Keratinocyte (primary cell): Measurements from ENCODE around the gene JMJD1C. TPM values are rescaled to one million over a fixed set of nuclear protein-coding genes. Genes with fewer than 3 reads are reported as not detected.

ENCODE experiments used
- DNase-seq: peaks from one replicate; pipeline ENCODE4 v3.0.0-alpha.2; 2011; ENCODE audit warnings: low read depth, missing footprints, low spot score
- FAIRE-seq: peaks from 2 replicates; lab custom pipeline; 2011; peaks lifted over from hg19 to GRCh38; lab: Jason Lieb, UNC
- H2AFZ ChIP-seq: 2 replicates; pipeline ENCODE4 v1.6.0; 2012; ENCODE audit warnings: low read length, control low read depth, inconsistent platforms; ENCODE audit not compliant: control insufficient read depth
- H3K27ac ChIP-seq: 2 replicates; pipeline ENCODE4 v1.5.1; 2011; ENCODE audit warnings: low read length; ENCODE audit not compliant: control insufficient read depth, insufficient read depth
- H3K27me3 ChIP-seq: 3 replicates; pipeline ENCODE4 v1.6.0; 2011; ENCODE audit warnings: low read length; ENCODE audit not compliant: control insufficient read depth, insufficient read depth; ENCODE audit errors: extremely low read depth
- H3K36me3 ChIP-seq, 2 experiments: 2 replicates in 1 of 2; 3 replicates in 1 of 2; pipeline ENCODE4 v1.5.1; 2011; ENCODE audit warnings: low read length in 2 of 2, mild to moderate bottlenecking in 1 of 2; ENCODE audit not compliant: control insufficient read depth in 2 of 2, insufficient read depth in 2 of 2; ENCODE audit errors: extremely low read depth in 1 of 2
- H3K4me1 ChIP-seq: 3 replicates; pipeline ENCODE4 v1.5.1; 2011; ENCODE audit warnings: low read length; ENCODE audit not compliant: control insufficient read depth, insufficient read depth; ENCODE audit errors: extremely low read depth
- H3K4me2 ChIP-seq: 3 replicates; pipeline ENCODE4 v1.6.0; 2011; ENCODE audit warnings: low read depth, low read length; ENCODE audit not compliant: control insufficient read depth, insufficient read depth; ENCODE audit errors: extremely low read depth
- H3K4me3 ChIP-seq, 3 experiments: fragments of 200-600 bp in 1 of 3; sonication (generic) in 1 of 3; 2 replicates in 2 of 3; 3 replicates in 1 of 3; pipeline ENCODE4 v1.5.1; 2011 to 2016; ENCODE audit warnings: low read length in 3 of 3, mild to moderate bottlenecking in 3 of 3, control low read depth in 2 of 3, inconsistent platforms in 1 of 3, low read depth in 1 of 3, mixed read lengths in 1 of 3, mixed run types in 1 of 3, moderate library complexity in 1 of 3; ENCODE audit not compliant: control insufficient read depth in 2 of 3, insufficient read depth in 2 of 3; ENCODE audit errors: extremely low read depth in 1 of 3
- H3K79me2 ChIP-seq: 2 replicates; pipeline ENCODE4 v1.6.0; 2012; ENCODE audit warnings: low read length; ENCODE audit not compliant: control insufficient read depth, insufficient read depth
- H3K9ac ChIP-seq: 3 replicates; pipeline ENCODE4 v1.6.0; 2011; ENCODE audit warnings: low read length; ENCODE audit not compliant: control insufficient read depth, insufficient read depth; ENCODE audit errors: extremely low read depth
- H3K9me1 ChIP-seq: 3 replicates; pipeline ENCODE4 v1.6.0; 2011; ENCODE audit warnings: low read length; ENCODE audit not compliant: control insufficient read depth, insufficient read depth; ENCODE audit errors: extremely low read depth
- H3K9me3 ChIP-seq: 2 replicates; pipeline ENCODE4 v1.5.1; 2012; ENCODE audit warnings: low read depth, low read length; ENCODE audit not compliant: control insufficient read depth
- H4K20me1 ChIP-seq: 3 replicates; pipeline ENCODE4 v1.6.0; 2011; ENCODE audit warnings: low read length; ENCODE audit not compliant: control insufficient read depth, insufficient read depth; ENCODE audit errors: extremely low read depth
- EZH2 ChIP-seq: IDR thresholded peaks from one replicate; pipeline ENCODE4 v1.6.1; 2012; ENCODE audit warnings: inconsistent platforms, mild to moderate bottlenecking, low read length, moderate library complexity
- dilution Hi-C: fragments of 300-500 bp; cut with MboI; formaldehyde crosslinking; loops from one replicate; pipeline ENCODE4 v1.7.0; 2020; ENCODE audit warnings: low sequenced_read_pairs; ENCODE audit not compliant: extremely low pct_ligation_motif_present
- polyA plus RNA-seq, 5 experiments: library from polyadenylated mRNA; depleted of rRNA in 3 of 5; stranded (reverse) in 3 of 5; stranded (forward) in 1 of 5; unstranded in 1 of 5; fragments of >200 nt; gene quantifications; 1 replicate in 1 of 5; 2 replicates in 3 of 5; 3 replicates in 1 of 5; pipeline versions ENCODE4 v1.2.1 to v1.2.3, GENCODE V29; 2011 to 2012; ENCODE audit warnings: missing spikeins in 2 of 5, low read depth in 1 of 5, low replicate concordance in 1 of 5
- TF ChIP-seq, protein P1 (sequence below), 3 experiments: IDR thresholded peaks in 1 of 3; conservative IDR thresholded peaks in 1 of 3; optimal IDR thresholded peaks in 1 of 3; 2 replicates in 2 of 3; 3 replicates in 1 of 3; pipeline versions ENCODE3 to v1.5.1; 2011; ENCODE audit warnings: low read length in 3 of 3, mild to moderate bottlenecking in 3 of 3, moderate library complexity in 2 of 3, control low read depth in 1 of 3, inconsistent platforms in 1 of 3; ENCODE audit not compliant: insufficient read depth in 2 of 3; ENCODE audit errors: extremely low read depth in 1 of 3

JMJD1C gene
- polyA plus RNA-seq, 1 donor (not counting 4 experiments of a cell fraction or from before 2014, with no cell fraction given): 38.2 TPM

DNA sequence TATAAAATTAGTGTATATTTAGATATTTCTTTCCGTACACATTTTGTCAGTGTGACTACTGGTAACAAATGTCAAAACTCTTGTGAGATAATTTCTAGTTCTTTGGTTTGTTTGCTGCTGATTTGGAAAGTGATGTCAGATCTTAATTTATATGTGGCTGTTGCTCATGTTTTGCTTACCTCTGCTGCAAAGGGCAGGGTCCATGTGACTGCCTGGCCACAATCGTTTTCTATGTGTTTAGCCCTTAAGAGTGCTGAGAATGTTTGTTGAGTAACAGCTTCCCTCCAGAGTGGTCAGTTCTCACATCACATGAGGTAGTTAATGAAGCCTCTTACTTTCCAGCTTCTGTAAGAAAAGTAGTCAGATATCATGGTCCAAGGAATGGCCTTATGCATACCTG is 328.5 kb downstream of the JMJD1C start:
- H3K9ac ChIP-seq: no peak overlapping the region
- H3K79me2 ChIP-seq: peaks cover 87% of the 10 kb centered on the region
- TF ChIP-seq, protein P1, sequence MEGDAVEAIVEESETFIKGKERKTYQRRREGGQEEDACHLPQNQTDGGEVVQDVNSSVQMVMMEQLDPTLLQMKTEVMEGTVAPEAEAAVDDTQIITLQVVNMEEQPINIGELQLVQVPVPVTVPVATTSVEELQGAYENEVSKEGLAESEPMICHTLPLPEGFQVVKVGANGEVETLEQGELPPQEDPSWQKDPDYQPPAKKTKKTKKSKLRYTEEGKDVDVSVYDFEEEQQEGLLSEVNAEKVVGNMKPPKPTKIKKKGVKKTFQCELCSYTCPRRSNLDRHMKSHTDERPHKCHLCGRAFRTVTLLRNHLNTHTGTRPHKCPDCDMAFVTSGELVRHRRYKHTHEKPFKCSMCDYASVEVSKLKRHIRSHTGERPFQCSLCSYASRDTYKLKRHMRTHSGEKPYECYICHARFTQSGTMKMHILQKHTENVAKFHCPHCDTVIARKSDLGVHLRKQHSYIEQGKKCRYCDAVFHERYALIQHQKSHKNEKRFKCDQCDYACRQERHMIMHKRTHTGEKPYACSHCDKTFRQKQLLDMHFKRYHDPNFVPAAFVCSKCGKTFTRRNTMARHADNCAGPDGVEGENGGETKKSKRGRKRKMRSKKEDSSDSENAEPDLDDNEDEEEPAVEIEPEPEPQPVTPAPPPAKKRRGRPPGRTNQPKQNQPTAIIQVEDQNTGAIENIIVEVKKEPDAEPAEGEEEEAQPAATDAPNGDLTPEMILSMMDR (optimal IDR thresholded peaks at IDR 0.05 in 1 of 3, IDR thresholded peaks at IDR 0.05 in 1 of 3, conservative IDR thresholded peaks at IDR 0.05 in 1 of 3; ENCODE audit: extremely low read depth in 1 of 3, insufficient read depth in 2 of 3, low read length in 3 of 3): no peak
- TF ChIP-seq EZH2: no peak
- no peaks in the 10 kb centered on the region for H3K9me3 ChIP-seq
- FAIRE-seq (no peak), DNase-seq (no peak)
- dilution Hi-C loops: no loop called here
- peaks cover 6% of the 10 kb centered on the region for H3K4me1 ChIP-seq
- peaks cover 2% of the 10 kb centered on the region for H4K20me1 ChIP-seq
- H3K36me3 ChIP-seq: peaks cover 0 to 2% of the 10 kb centered on the region in 2 experiments
- no peaks in the 10 kb centered on the region for H3K9me1 ChIP-seq
- H3K4me2 ChIP-seq: no peak overlapping the region
- no peak overlapping the region for H2AFZ ChIP-seq
- no peak overlapping the region for H3K27ac ChIP-seq
- H3K27me3 ChIP-seq: no peaks in the 10 kb centered on the region
- no peak overlapping the region for H3K4me3 ChIP-seq

DNA sequence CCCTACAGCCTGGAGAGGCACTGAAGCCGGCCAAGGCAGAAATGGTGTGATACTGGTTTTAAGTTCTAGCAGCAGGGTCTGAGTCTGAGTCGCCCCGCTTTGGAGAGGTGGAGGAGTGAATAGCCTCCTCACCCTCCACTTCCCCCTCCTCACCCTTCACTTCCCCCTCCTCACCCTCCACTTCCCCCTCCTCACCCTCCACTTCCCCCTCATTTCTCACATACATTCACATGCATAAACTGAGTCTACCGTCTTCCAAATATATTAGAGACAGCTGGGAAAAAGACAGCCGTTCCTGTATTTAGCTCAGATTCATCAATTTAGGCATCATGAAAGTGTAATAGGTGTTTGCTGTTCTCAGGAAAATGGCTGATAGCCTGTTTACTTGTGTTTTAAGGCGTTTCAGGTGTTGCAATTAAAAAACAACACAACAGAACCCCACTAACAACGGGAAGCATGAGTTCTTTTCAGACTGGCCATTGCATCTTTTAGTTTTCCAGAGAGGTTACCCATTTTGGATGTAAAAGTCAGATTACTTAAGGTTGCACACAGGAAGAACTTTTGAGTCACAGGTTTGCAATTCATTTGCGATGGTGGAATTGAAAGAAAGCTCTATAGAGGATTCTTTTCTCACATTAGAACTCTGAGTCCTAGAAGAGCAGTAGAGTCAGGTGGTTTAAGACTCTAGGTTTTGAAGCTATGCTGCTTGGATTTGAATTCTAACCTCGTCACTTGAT is 331.8 kb downstream of the JMJD1C start:
- Histone ChIP-seq H3K4me1 (peaks cover 6% of the 10 kb centered on the region), H2AFZ (peak overlapping the region; percentile 7), H3K4me2 (peak overlapping the region; percentile 87), H3K79me2 (peaks cover 54% of the 10 kb centered on the region), H3K9ac (peak overlapping the region; percentile 97), H3K27ac (peak overlapping the region; percentile 86), H3K4me3 (peak overlapping the region; percentile 69 to 88 (median 86)), H3K9me1 (no peaks in the 10 kb centered on the region), H3K9me3 (no peaks in the 10 kb centered on the region), H3K36me3 (no peaks in the 10 kb centered on the region), H3K27me3 (no peaks in the 10 kb centered on the region), H4K20me1 (peaks cover 2% of the 10 kb centered on the region)
- TF ChIP-seq, protein P1 (optimal IDR thresholded peaks at IDR 0.05 in 1 of 3, IDR thresholded peaks at IDR 0.05 in 1 of 3, conservative IDR thresholded peaks at IDR 0.05 in 1 of 3; ENCODE audit: extremely low read depth in 1 of 3, insufficient read depth in 2 of 3, low read length in 3 of 3): no peak
- no peak for TF ChIP-seq EZH2
- FAIRE-seq (no peak), DNase-seq (no peak)
- dilution Hi-C loops: no loop called here
